ENCODE data around the gene DOCK11.

DOCK11 gene

DNA sequence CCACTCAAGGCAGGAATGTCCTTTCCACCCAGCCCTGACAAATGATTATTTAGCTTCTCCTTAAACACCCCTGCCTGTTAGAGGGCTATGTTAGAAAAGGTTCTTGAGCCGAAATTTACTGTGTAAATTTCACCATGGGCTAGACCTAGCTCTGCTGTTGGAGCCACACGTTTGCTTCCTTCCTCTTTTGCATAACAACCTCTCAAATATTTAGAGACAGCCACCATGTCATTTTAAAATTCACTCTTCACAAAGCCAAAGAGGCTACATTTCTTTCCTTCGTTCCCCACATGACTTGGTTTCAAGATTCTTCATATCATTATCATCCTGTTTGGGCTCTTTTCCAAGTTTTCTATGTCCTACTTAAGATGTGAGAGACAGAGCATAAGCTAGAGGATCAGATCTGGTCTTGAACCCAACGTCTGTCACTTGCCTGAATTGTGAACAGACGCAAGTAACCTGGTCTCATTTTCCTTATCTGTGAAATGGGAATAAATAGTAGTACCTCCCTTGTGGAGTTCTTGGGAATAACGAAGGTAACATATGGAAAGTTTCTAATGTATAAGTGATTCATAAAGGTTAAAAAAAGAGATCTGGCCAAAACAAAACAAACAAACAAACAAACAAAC is 6.7 kb downstream of the DOCK11 start:
- no peak for DNase-seq (ENCODE audit: low spot score)

- no peak for DNase-seq (ENCODE audit: low spot score)
Observed at GRCh38 chrX:118503260-118504041, 7.8 kb downstream of the DOCK11 start.

DNA sequence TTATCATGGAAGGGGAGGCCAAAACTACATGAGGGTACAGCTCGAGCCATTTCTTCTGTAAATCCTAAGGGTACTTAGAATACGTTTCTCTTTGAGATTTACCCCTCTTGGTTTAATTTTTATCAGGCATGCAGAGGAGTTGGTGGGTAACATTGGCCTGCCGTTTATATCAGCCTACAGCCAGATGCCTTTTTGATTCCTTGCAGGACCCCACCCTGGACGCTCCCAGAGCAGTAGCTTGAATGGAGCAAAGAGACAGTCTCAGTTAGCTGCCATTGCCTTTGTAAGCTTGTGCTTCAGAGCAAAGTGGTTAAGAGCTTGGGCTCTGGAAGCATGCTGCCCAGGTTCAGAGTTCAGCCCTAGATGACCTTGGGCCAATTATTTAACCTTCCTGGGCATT is 9.0 kb downstream of the DOCK11 start:
- no peak for DNase-seq (ENCODE audit: low spot score)

GRCh38 chrX:118506805-118507480 is 11.3 kb downstream of the DOCK11 start:
- DNase-seq (ENCODE audit: low spot score) = no peak

- no peak for DNase-seq (ENCODE audit: low spot score)
Observed at GRCh38 chrX:118507766-118508165, 12.2 kb downstream of the DOCK11 start.

GRCh38 chrX:118508221-118508620 is 12.6 kb downstream of the DOCK11 start:
- DNase-seq (ENCODE audit: low spot score) = no peak

DNA sequence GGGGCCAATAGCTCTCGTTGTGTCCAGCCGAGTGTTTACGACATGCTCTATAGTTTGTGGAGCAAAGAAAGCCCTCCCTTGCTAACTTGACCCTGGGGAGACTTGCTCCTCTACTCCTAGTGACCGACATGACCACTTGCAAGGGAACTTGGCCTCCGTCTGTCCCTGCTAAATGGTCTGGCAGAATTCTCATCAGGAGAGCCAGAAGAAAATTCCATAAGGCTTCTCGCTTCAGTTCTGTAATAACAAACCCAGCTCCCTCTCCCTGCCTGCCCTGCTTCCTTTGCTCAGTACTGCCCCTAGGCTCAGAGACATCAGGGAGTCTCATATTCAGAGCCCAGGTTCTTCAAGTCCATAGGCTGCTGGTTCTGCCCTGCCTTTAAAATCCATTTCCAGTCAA is 13.0 kb downstream of the DOCK11 start:
- DNase-seq (ENCODE audit: low spot score) = no peak

- DNase-seq (ENCODE audit: low spot score) = no peak
Observed at GRCh38 chrX:118510111-118510510, 14.5 kb downstream of the DOCK11 start.

DNA sequence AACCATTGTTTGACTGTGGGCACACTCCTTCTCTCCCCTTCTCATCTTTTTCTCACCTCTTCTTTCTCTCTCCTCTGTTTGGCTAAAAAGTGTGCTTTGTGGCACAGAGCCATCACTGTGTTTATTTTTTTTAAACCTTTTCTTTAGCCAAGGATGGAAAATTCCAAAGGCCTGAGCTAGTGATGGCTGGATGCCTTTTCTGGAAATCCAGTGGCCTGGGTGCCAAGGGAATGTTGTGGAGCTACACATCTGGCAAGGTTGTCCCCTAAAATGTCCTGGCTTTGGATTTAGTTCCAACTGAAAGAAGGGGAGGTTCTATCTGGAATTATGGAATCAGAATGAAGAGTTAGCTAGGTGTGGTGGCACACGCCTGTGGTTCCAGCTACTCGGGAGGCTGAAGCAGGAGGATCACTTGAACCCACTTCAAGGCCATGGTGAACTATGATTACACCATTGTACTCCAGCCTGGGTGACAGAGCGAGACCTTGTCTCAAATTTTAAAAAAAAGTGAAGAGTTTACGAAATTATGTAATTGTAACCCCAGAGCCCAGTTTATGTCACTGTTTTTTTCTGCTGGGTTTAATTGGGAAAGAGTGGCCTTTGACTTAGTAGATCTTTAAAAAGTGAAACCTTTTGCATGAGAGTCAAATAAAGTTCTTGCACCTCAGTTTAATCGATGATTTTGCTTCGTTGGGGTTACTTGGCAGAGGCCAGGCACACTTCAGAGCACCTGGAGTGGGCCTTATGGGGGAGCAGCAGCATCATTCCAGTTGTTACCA is 17.7 kb downstream of the DOCK11 start:
- no peak for DNase-seq (ENCODE audit: low spot score)

- DNase-seq (ENCODE audit: low spot score) = no peak
Observed at GRCh38 chrX:118519411-118520215, 24.0 kb downstream of the DOCK11 start.

DNA sequence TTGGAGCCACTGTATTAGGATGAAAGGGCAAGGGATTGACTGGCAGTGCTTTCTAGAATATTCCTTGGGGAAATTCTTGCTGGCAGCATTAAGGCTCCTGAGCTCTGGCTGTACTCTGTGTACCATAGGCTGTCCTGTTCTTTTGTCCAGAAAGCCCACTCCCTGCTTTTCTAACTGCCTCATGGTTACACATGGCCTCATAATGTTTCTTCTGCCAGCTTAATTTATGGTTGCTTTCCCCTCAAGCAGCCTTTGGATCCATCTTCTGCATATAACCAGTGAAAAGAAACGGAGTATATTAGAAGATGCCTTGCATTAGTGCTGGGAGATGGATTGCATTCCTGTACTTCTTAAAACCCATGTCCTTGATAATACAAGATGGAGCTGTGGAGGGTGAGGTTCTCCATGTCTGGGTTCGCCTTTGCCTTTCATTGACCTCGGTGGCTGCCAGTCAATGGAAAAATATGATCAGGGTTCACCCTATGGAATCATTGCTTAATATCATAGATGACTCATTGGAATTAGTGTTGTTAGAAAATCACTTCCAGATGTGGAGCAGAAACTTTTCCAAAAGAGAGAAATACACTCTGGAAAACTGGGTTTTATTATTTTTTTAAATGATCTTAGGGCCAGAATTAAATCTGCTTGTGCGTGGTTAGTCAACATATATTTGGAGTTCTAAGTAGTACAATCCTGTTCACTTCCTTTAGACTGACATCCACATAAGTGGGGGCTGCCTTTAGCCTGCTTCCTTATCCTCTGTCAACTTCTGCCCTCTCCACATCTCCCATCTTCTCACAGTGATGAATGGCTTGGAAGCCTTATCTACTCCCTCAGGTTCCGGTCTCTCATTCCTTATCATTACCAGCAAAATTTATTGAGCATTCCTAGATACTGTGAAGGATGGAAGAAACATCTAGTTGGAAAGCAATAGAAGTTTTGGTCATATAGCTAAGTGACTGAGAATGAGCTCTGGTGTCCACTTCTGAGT is 24.9 kb downstream of the DOCK11 start:
- no peak for DNase-seq (ENCODE audit: low spot score)

DNA sequence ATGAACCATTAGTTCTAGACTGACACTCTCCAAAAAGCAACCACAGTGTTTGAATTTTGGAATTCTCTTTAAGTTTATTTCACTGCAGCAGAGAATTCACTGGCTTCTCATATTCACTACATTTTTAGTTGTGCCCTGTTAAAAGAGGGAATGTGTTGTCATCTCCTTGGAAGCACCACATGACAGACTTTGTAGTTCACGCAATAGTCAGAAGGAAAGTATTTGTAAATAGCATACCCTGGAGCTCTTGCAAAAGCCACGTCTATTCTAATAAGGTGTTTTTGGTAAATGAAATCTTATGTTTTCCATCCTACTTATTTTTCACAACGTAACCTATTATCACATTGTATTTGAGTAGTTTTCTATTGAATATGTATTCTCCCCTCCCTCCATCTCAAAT is 25.8 kb downstream of the DOCK11 start:
- no peak for DNase-seq (ENCODE audit: low spot score)

- DNase-seq (ENCODE audit: low spot score) = no peak
Observed at GRCh38 chrX:118522230-118522926, 26.8 kb downstream of the DOCK11 start.

DNA sequence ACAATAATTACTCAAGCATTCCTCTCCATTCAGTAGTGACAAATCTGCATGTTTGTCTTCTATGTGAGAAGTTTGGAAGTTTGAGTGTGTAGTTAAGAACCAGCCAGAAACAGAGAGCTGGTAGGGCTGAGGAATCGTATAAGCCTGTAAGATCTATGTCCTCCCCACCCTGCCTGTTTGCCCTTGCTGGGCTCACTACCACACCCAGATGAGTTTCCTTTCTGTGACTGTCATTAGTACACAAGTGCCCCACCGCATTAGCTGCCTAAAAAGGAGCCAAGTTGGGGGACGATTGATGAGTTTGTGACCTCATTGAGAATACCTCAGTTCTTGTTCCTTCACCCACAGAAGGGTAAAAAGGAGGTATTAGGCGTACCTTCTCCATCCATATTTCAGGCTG is 28.3 kb downstream of the DOCK11 start:
- no peak for DNase-seq (ENCODE audit: low spot score)

GRCh38 chrX:118524344-118524743 is 28.7 kb downstream of the DOCK11 start:
- DNase-seq (ENCODE audit: low spot score) = no peak

DNA sequence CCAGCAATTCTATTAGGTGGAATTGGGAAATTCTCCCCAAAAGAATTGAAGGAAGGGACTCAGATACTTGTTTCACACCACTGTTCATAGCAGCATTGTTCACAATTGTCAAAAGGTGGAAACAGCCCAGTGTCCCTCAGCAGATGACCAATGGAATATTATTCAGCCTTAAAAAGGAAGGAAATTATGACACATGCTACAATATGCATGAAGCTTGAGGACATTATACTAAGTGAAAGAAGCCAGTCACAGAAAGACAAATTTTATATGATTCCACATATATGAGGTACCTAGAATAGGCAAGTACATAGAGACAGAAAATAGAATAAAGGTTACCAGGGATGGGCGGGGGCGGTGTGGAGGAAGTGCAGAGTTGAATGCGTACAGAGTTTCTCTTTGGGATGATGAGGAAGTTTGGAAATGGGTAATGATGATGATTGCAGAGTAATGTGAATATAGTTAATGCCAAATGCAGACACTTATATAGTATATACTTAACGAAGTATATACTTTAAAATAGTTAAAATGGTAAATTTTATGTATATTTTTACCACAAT is 29.6 kb downstream of the DOCK11 start:
- no peak for DNase-seq (ENCODE audit: low spot score)

GRCh38 chrX:118526149-118526548 is 30.5 kb downstream of the DOCK11 start:
- DNase-seq (ENCODE audit: low spot score) = no peak

GRCh38 chrX:118528071-118528737 is 32.6 kb downstream of the DOCK11 start:
- no peak for DNase-seq (ENCODE audit: low spot score)
